ENCODE data around the gene CHD5. TPM values are rescaled to one million over a fixed set of nuclear protein-coding genes. Genes with fewer than 3 reads are reported as not detected.

CHD5 gene
- total RNA-seq, 1 experiment from 2014 or later = 2.4 TPM

GRCh38 chr1:6206520-6206855, 26.4 kb upstream of the CHD5 start:
- ATAC-seq (no peak), DNase-seq (ENCODE audit: low spot score) (no peak)
- ChIA-PET CTCF (interaction anchor here (0.5 to 10.3 kb wide), 28 partner anchors 9 to 597 kb away, joined by 3 to 489 read pairs (median 5); partner anchors contain the start of genes CHD5, HES2, HES3 and ICMT), POLR2A (interaction anchor here (0.7 to 1.5 kb wide), 6 partner anchors 19 to 33 kb away, joined by 3 to 10 read pairs (median 4); partner anchors contain the start of gene ICMT)
- Mint-ChIP-seq H3K27ac (no peak overlapping the region), H3K4me3 (peak overlapping the region; percentile 43), H3K9me3 (no peaks in the 10 kb centered on the region), H3K4me1 (peaks cover 19% of the 10 kb centered on the region), H3K27me3 (ENCODE audit: low read depth) (peaks cover 29% of the 10 kb centered on the region), H3K36me3 (no peaks in the 10 kb centered on the region)
- no peak for TF ChIP-seq ZMAT4 (CRISPR knock-in tag; IDR thresholded peaks at IDR 0.05)
- TF ChIP-seq ZNF121 (CRISPR knock-in tag; IDR thresholded peaks at IDR 0.05) = no peak
- no peak for TF ChIP-seq PREB (CRISPR knock-in tag; IDR thresholded peaks at IDR 0.05; ENCODE audit: borderline replicate concordance)
- TF ChIP-seq ETV6 (CRISPR knock-in tag; IDR thresholded peaks at IDR 0.05) = no peak
- TF ChIP-seq ZNF281 (CRISPR knock-in tag; IDR thresholded peaks at IDR 0.05) = no peak
- TF ChIP-seq ATF2 (CRISPR knock-in tag; IDR thresholded peaks at IDR 0.05; ENCODE audit: borderline replicate concordance, low read depth) = no peak
- TF ChIP-seq TP53 (CRISPR knock-in tag; IDR thresholded peaks at IDR 0.05) = no peak
- no peak for TF ChIP-seq USF1 (CRISPR knock-in tag; IDR thresholded peaks at IDR 0.05)

GRCh38 chr1:6205849-6206519, 25.9 kb upstream of the CHD5 start, which contains the start of gene RNF207:
RNF207 (plus strand) TSS chr1:6206119; CDS start chr1:6206536, 417 bp downstream.
- POLR2A ChIA-PET = interaction anchor here (0.7 to 1.5 kb wide), 6 partner anchors 19 to 33 kb away, joined by 3 to 10 read pairs (median 4); partner anchors contain the start of gene ICMT
- Mint-ChIP-seq H3K9me3 (no peaks in the 10 kb centered on the region), H3K4me1 (peaks cover 24% of the 10 kb centered on the region), H3K27me3 (ENCODE audit: low read depth) (peaks cover 29% of the 10 kb centered on the region), H3K27ac (0 out of 2 replicates have a peak within 1 kb of the TSS, but pooled peaks have one; percentile 45), H3K36me3 (no peaks in the 10 kb centered on the region), H3K4me3 (peak within 1 kb of the TSS; percentile 61)
- DNase-seq (ENCODE audit: low spot score) (peak; percentile 83), ATAC-seq (peak; percentile 60)
- CTCF ChIA-PET = interaction anchor here (0.5 to 10.3 kb wide), 33 partner anchors 9 to 598 kb away, joined by 3 to 489 read pairs (median 5); partner anchors contain the start of genes CHD5, HES2, HES3 and ICMT
- TF ChIP-seq ETV6 (CRISPR knock-in tag; IDR thresholded peaks at IDR 0.05) (no peak), CTCF (IDR thresholded peaks at IDR 0.05) (no peak), ZNF219 (CRISPR knock-in tag; IDR thresholded peaks at IDR 0.05; ENCODE audit: borderline replicate concordance) (no peak), ZBTB43 (CRISPR knock-in tag; IDR thresholded peaks at IDR 0.05) (no peak), STAT6 (CRISPR knock-in tag; conservative IDR thresholded peaks at IDR 0.05; ENCODE audit: low read depth) (no peak), E2F4 (CRISPR knock-in tag; IDR thresholded peaks at IDR 0.05; ENCODE audit: borderline replicate concordance, low read depth) (no peak), HMGA2 (CRISPR knock-in tag; IDR thresholded peaks at IDR 0.05) (no peak), ZNF121 (CRISPR knock-in tag; IDR thresholded peaks at IDR 0.05) (no peak; the same call in 1 of the 2 replicates), ZNF263 (CRISPR knock-in tag; IDR thresholded peaks at IDR 0.05; ENCODE audit: low read depth) (no peak), NR2C2 (CRISPR knock-in tag; IDR thresholded peaks at IDR 0.05) (0 out of 2 replicates have a peak, but pooled peaks have one; percentile 27), ZNF423 (CRISPR knock-in tag; IDR thresholded peaks at IDR 0.05) (peak; percentile 7; the same call in 1 of the 2 replicates), SP1 (CRISPR knock-in tag; conservative IDR thresholded peaks at IDR 0.05) (0 out of 2 replicates have a peak, but pooled peaks have one; percentile 48), TP53 (CRISPR knock-in tag; IDR thresholded peaks at IDR 0.05) (no peak)
